K562 (cell line): ENCODE results near the gene SPX. TPM values are rescaled to one million over a fixed set of nuclear protein-coding genes. Genes with fewer than 3 reads are reported as not detected.

Source experiments
- CHCHD3 ChIP-seq: fragments of 250-450 bp; sonication (Bioruptor Pico); IDR thresholded peaks from 2 replicates; pipeline ENCODE4 v2.1.2; 2022; ENCODE audit warnings: mild to moderate bottlenecking
- DIDO1 ChIP-seq: fragments of 450-650 bp; IDR thresholded peaks from 2 replicates; pipeline ENCODE4 v1.6.1; 2016; ENCODE audit warnings: low read depth, missing biosample characterization, missing genetic modification characterization
- FOXJ3 ChIP-seq: sonication (generic); formaldehyde crosslinking; IDR thresholded peaks from 2 replicates; pipeline ENCODE4 v1.4.0; 2020; ENCODE audit warnings: mild to moderate bottlenecking, missing genetic modification reagents
- HDAC8 ChIP-seq: fragments of 450-650 bp; IDR thresholded peaks from 2 replicates; pipeline ENCODE4 v1.6.1; 2016; ENCODE audit warnings: mild to moderate bottlenecking, missing genetic modification characterization, moderate library complexity, missing compliant biosample characterization
- HNRNPH1 ChIP-seq: fragments of 200-400 bp; formaldehyde crosslinking; optimal IDR thresholded peaks from 2 replicates; pipeline ENCODE3; 2017; ENCODE audit warnings: low read depth, mild to moderate bottlenecking, low read length, moderate library complexity
- MBD1 ChIP-seq: fragments of 250-450 bp; sonication (Bioruptor Pico); IDR thresholded peaks from 2 replicates; pipeline ENCODE4 v1.8.0; 2022; ENCODE audit warnings: inconsistent platforms
- MITF ChIP-seq: IDR thresholded peaks from 2 replicates; pipeline ENCODE4 v1.6.1; 2014; ENCODE audit warnings: antibody characterized with exemption
- MLX ChIP-seq, 2 experiments: fragments of 450-650 bp in 1 of 2; sonication (generic) in 1 of 2; formaldehyde crosslinking; conservative IDR thresholded peaks; 2 replicates each; pipeline versions ENCODE4 v1.4.0 to v1.8.1; 2020 to 2022; ENCODE audit warnings: mild to moderate bottlenecking in 1 of 2, missing genetic modification reagents in 1 of 2
- MNT ChIP-seq, 2 experiments: fragments of 450-650 bp; conservative IDR thresholded peaks; 2 replicates each; pipeline ENCODE4 v1.6.1; 2017; ENCODE audit warnings: mild to moderate bottlenecking in 2 of 2, moderate library complexity in 2 of 2
- POLR3A ChIP-seq: IDR thresholded peaks from 2 replicates; pipeline ENCODE4 v1.6.1; 2011; ENCODE audit warnings: borderline replicate concordance, mild to moderate bottlenecking, moderate library complexity; ENCODE audit not compliant: insufficient read length, insufficient read depth; ENCODE audit errors: extremely low read depth
- ZBTB49 ChIP-seq: sonication (generic); formaldehyde crosslinking; IDR thresholded peaks from 2 replicates; pipeline ENCODE4 v1.8.0; 2022; ENCODE audit warnings: missing genetic modification reagents, mild to moderate bottlenecking, borderline replicate concordance
- ZKSCAN1 ChIP-seq: fragments of 150-350 bp; IDR thresholded peaks from 2 replicates; pipeline ENCODE4 v1.6.1; 2016; ENCODE audit warnings: low read depth, low read length
- ZNF124 ChIP-seq: sonication (generic); formaldehyde crosslinking; IDR thresholded peaks from 2 replicates; pipeline ENCODE4 v1.8.1; 2022; ENCODE audit warnings: missing genetic modification reagents
- ZNF280A ChIP-seq: fragments of 450-650 bp; IDR thresholded peaks from 2 replicates; pipeline ENCODE4 v1.6.1; 2018; ENCODE audit warnings: mild to moderate bottlenecking, low read depth; ENCODE audit not compliant: partially characterized antibody
- ZNF436 ChIP-seq: fragments of 250-450, 450-650 bp; sonication (Bioruptor Pico); formaldehyde crosslinking; IDR thresholded peaks from 2 replicates; pipeline ENCODE4 v1.7.0; 2020; ENCODE audit warnings: mild to moderate bottlenecking
- ZNF586 ChIP-seq: fragments of 450-650 bp; formaldehyde crosslinking; conservative IDR thresholded peaks from 2 replicates; pipeline ENCODE4 v1.4.0; 2020; ENCODE audit warnings: mild to moderate bottlenecking, moderate library complexity
- ZNF717 ChIP-seq: fragments of 250-450 bp; sonication (Bioruptor Pico); IDR thresholded peaks from 2 replicates; pipeline ENCODE4 v1.5.0; 2021
- polyA plus RNA-seq, 8 experiments: library from polyadenylated mRNA; depleted of rRNA in 4 of 8; stranded (reverse) in 5 of 8; unstranded in 3 of 8; fragments of >200 nt; fragmentation: Nextera tagmentation in 2 of 8; fragmentation: Illumina TruSeq in 1 of 8; extraction: Ambion mirVana in 2 of 8; extraction: Trizol in 1 of 8; gene quantifications; 2 replicates each; pipeline versions ENCODE4 v1.2.1 to v1.2.3, GENCODE V29; 2011 to 2014; ENCODE audit warnings: inconsistent platforms in 1 of 8, missing spikeins in 1 of 8
- total RNA-seq, 7 experiments: library from RNA; depleted of rRNA in 6 of 7; stranded (reverse); fragments of >200 nt in 6 of 7; fragmentation: Illumina TruSeq in 2 of 7; extraction: Trizol in 2 of 7; gene quantifications; 2 replicates each; pipeline versions ENCODE4 v1.2.1 to v1.2.3, GENCODE V29; 2011 to 2021; ENCODE audit warnings: low replicate concordance in 1 of 7

Gene SPX
- total and polyA plus RNA-seq, 9 of the 15 experiments (the other 6 are each of a cell fraction or from before 2014, with no cell fraction given), result 0.06 to 0.40 (median 0.14) TPM

GRCh38 chr12:21501258-21502163, 24.6 kb upstream of the SPX start, which contains the start of the genes GOLT1B and RECQL (continued):
- TF ChIP-seq MLX (CRISPR knock-in tag; conservative IDR thresholded peaks at IDR 0.05), result no peak
- peak; percentile 99 for TF ChIP-seq MNT (conservative IDR thresholded peaks at IDR 0.05)
- TF ChIP-seq POLR3A, result no peak
- TF ChIP-seq ZNF586 (CRISPR knock-in tag), result no peak
- no peak for TF ChIP-seq ZNF436 (CRISPR knock-in tag)
- TF ChIP-seq HNRNPH1, result no peak
- TF ChIP-seq MBD1, result no peak
- TF ChIP-seq DIDO1 (tag), result no peak
- TF ChIP-seq ZNF124 (CRISPR knock-in tag), result no peak
- TF ChIP-seq ZNF280A, result no peak
- no peak for TF ChIP-seq MITF
- no peak for TF ChIP-seq ZBTB49
- no peak for TF ChIP-seq HDAC8 (tag)
- TF ChIP-seq ZNF717 (CRISPR knock-in tag), result no peak
- no peak for TF ChIP-seq CHCHD3 (CRISPR knock-in tag)
- no peak for TF ChIP-seq ZKSCAN1
- no peak for TF ChIP-seq FOXJ3 (CRISPR knock-in tag)
